Activated T-helper 9 cell treated with anti-CD3 and anti-CD28 coated beads, Interleukin-2, amount 50 U/mL, for 16 hours (primary cell): ENCODE measurements around the gene SRP68.
"Not testable (repeated sequence)": the region's sequence is repeated elsewhere in the genome, so short reads cannot be mapped to it uniquely, and the experiment has no call there.

Experiments
- DNase-seq: peaks from one replicate; pipeline ENCODE4 v3.0.0-alpha.2; 2020; ENCODE audit warnings: low read depth

Gene SRP68

GRCh38 chr17:76044475-76045007 lies 27.8 kb downstream of the SRP68 start:
- DNase-seq, result not testable (repeated sequence)

GRCh38 chr17:76042868-76043267 lies 29.4 kb downstream of the SRP68 start:
- not testable (repeated sequence) for DNase-seq

GRCh38 chr17:76040376-76040775 lies 31.9 kb downstream of the SRP68 start:
- DNase-seq, result no peak

GRCh38 chr17:76039121-76039520 lies 33.2 kb downstream of the SRP68 start:
- no peak for DNase-seq

GRCh38 chr17:76038050-76038449 lies 34.3 kb downstream of the SRP68 start:
- no peak for DNase-seq

- DNase-seq, result no peak
Measured at GRCh38 chr17:76036497-76037261, 35.6 kb downstream of the SRP68 start.

- DNase-seq, result no peak
Measured at GRCh38 chr17:76034428-76035350, 37.6 kb downstream of the SRP68 start.

- no peak for DNase-seq
Measured at GRCh38 chr17:76033139-76033538, 39.2 kb downstream of the SRP68 start.

GRCh38 chr17:76032780-76033108 lies 39.6 kb downstream of the SRP68 start:
- no peak for DNase-seq

- DNase-seq, result no peak
Measured at GRCh38 chr17:76032073-76032779, 40.1 kb downstream of the SRP68 start.

GRCh38 chr17:76027159-76027839 lies 45.0 kb downstream of the SRP68 start, which contains the start of gene EVPL:
Gene EVPL, minus strand, starts transcription at chr17:76027306. Its CDS starts 108 bp downstream, at chr17:76027198.
- no peak for DNase-seq

GRCh38 chr17:76026714-76027158 lies 45.6 kb downstream of the SRP68 start:
- no peak for DNase-seq

- DNase-seq, result no peak
Measured at GRCh38 chr17:76025294-76025693, 47.0 kb downstream of the SRP68 start.

- no peak for DNase-seq
Measured at GRCh38 chr17:76024353-76024752, 48.0 kb downstream of the SRP68 start.

GRCh38 chr17:76023900-76024237 lies 48.4 kb downstream of the SRP68 start:
- DNase-seq, result no peak

GRCh38 chr17:76022973-76023899 lies 49.1 kb downstream of the SRP68 start:
- DNase-seq, result no peak

GRCh38 chr17:76022285-76022684 lies 50.0 kb downstream of the SRP68 start:
- DNase-seq, result no peak

- no peak for DNase-seq
Measured at GRCh38 chr17:76019833-76020467, 52.4 kb downstream of the SRP68 start.

GRCh38 chr17:76018801-76019200 lies 53.5 kb downstream of the SRP68 start:
- no peak for DNase-seq

- DNase-seq, result no peak
Measured at GRCh38 chr17:76018340-76018680, 54.0 kb downstream of the SRP68 start.
